Measurements from ENCODE around the gene ITGA3.

The ITGA3 gene

GRCh38 chr17:50093807-50094206 lies 37.9 kb downstream of the ITGA3 start:
- DNase-seq (ENCODE audit: low spot score) = no peak

GRCh38 chr17:50094243-50094752 lies 38.4 kb downstream of the ITGA3 start:
- peak; percentile 87 for DNase-seq (ENCODE audit: low spot score)

DNA sequence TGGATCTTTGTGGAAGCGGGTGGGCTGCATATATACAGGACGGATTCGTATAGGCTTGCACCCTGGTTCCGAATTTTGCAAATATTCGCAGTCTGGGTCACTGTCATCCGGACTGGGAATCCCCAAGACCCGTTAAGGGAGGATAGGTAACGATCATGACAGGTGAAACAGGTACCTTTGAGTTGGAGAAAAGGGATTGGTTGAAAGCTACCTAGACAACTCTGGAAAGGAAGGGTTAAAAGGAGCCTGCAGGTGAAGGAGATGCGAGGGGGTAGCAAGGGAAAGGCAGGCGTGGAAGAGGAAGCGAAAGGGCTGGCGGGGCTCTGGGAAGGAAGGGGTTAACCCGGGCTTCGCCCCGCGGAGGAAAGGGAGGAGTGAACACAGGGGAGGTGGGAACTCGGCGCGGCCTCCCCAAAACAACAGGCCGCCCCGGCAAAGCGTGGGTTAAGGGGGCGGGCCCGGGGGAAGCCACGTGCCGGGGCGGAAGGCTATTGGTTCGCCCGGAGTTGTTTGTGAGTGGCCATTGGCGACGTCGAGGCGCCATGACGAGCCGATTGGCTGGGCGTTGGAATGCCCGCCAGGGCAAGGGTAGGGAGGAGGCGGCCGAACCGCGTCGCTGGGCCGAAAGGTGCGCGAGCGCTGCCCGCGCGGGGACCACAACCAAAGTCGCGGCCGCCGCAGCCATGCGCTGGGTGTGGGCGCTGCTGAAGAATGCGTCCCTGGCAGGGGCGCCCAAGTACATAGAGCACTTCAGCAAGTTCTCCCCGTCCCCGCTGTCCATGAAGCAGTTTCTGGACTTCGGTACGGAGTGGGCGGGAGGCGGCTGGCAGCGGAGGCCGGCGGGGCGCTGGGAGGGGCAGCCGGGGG lies 39.1 kb downstream of the ITGA3 start, which contains the start of gene PDK2:
Gene PDK2 (plus strand): TSS at position 599 of the 867 bp plus-strand sequence. CDS start 85 bp downstream, at position 684.
- peak; percentile 99 for DNase-seq (ENCODE audit: low spot score)

GRCh38 chr17:50095626-50096037 lies 39.7 kb downstream of the ITGA3 start:
- DNase-seq (ENCODE audit: low spot score) = no peak

DNA sequence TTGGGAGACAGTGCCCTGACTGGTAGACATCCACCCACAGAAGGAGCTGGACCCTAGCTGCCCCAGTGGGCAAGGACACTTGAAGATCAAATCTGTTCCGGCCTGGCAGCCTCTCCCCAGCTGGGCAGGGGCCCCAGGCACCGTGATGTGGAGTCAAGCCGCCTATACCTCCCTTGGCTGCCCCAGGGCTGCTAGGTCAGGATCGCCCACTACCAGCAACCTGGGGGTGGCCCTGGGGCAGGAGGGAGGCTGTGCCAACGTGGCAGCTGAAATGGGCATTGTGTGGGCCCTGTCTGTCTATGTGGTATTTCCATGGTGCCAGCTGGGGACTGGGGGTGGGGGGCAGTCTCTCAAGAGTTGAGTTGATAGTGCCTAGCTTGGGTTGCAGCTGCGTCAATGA lies 40.2 kb downstream of the ITGA3 start:
- no peak for DNase-seq (ENCODE audit: low spot score)

- DNase-seq (ENCODE audit: low spot score) = no peak
Measured at GRCh38 chr17:50096758-50097157, 40.8 kb downstream of the ITGA3 start.

DNA sequence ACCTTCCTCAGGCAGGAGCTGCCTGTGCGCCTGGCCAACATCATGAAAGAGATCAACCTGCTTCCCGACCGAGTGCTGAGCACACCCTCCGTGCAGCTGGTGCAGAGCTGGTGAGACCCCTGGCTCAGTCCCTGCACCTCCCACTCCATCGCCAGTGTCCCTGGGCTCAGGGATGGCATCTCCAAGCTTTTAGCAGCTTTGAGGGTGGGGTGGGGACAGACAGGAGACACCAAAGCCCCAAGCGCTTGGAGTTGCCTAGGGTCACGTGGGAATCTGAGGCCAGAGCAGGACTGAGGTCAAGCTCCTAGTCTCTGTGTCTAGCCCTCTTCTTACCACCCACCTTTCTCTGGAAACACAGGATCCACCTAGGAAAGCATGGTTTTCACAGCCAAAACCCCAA lies 41.5 kb downstream of the ITGA3 start:
- DNase-seq (ENCODE audit: low spot score) = no peak

DNA sequence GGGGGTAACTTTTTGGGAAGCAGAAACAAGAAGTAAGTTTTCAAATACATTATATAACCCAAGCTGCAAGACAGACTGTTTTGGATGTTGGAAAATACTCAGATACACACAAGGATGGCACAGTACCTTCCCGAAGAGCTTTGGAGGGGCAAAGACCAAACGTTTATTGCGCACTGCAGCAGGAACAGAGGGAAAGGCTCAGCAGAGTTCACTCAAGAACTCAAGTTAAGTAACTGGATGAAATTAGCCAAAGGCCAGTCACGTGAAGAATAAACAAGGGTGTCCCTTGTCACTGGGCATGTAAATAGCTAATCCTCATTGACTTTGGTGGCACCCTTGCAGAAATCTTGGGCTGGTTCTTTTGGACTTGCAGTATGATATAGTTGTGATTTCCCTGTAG lies 42.0 kb downstream of the ITGA3 start:
- no peak for DNase-seq (ENCODE audit: low spot score)

DNA sequence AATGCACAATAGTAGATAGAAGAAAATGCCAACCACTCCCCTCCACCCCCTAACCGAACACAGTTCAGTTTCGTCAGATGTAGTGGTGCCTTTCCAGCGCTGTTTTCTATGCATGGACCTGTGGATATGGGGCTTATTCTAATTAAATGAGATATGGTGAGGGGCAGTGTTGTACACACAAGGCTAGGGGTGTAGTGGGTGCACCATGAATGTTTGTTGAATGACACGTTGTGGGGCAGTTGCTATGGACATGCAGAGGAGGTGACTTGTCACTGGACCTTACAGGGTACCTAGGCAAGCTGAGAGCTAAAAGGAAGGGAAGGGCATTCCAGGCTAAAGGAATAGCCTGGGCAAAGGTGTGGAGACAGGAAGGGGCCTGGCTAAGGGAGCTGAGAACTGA lies 42.7 kb downstream of the ITGA3 start:
- no peak for DNase-seq (ENCODE audit: low spot score)

DNA sequence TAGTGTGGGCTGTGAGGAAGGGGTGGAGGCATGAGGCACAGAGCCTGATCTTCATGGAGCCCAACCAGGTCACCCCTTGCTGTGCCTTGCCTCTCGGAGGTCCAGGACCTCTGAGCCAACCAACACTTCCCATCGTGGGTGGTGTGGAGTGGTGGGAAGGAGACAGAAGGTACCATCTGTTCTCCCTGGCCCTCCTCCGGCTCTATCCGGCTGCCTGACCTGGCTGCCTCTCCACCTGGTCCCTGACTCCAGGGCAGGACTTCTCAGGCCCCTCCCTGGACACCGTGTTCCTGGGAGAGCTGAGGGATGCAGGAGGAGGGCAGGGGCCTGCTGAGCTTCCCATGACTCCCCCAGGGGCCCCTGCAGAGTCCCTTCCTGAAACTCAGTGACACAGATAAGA lies 43.1 kb downstream of the ITGA3 start:
- no peak for DNase-seq (ENCODE audit: low spot score)

DNA sequence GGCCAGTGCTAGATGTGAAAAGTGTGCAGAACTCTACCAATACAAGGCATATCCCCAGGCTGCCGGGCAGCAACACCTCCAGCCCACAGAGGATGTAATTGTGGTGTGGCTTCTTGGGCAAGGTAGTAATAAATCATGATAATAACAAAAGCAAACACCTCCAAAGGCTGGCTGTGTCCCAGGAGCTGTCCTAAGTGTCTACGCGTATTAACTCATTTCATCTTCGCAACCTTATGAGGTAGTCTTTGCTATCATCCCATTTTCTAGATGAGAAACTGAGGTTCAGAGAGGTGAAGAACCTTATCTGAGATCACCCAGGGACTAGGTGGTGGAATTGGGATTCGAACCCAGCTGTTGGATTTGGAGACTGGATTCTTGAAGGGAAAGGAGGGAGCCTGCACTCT lies 44.6 kb downstream of the ITGA3 start:
- DNase-seq (ENCODE audit: low spot score) = no peak

DNA sequence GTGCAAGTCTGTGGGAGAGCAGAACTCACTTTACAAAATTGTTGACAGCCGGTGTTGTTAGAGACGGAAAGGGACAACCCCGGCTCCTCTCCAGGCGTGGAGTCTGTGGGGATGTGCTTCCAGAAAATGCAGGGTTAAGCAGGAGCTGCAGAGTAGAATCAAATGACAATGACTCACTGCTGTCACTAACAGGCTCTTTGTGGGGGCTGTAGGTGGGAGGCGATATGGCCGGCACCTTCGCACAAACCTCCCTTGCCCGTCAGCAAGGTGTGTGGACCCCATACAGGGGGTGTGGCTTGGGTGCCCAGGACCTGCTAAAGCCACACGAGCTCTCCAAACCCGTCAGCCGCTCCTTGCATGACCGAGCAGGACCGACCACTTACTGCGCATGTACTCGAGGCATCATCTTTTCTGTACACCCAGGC lies 45.0 kb downstream of the ITGA3 start:
- DNase-seq (ENCODE audit: low spot score) = peak; percentile 39

- peak; percentile 70 for DNase-seq (ENCODE audit: low spot score)
Measured at GRCh38 chr17:50101346-50102163, 45.6 kb downstream of the ITGA3 start.

DNA sequence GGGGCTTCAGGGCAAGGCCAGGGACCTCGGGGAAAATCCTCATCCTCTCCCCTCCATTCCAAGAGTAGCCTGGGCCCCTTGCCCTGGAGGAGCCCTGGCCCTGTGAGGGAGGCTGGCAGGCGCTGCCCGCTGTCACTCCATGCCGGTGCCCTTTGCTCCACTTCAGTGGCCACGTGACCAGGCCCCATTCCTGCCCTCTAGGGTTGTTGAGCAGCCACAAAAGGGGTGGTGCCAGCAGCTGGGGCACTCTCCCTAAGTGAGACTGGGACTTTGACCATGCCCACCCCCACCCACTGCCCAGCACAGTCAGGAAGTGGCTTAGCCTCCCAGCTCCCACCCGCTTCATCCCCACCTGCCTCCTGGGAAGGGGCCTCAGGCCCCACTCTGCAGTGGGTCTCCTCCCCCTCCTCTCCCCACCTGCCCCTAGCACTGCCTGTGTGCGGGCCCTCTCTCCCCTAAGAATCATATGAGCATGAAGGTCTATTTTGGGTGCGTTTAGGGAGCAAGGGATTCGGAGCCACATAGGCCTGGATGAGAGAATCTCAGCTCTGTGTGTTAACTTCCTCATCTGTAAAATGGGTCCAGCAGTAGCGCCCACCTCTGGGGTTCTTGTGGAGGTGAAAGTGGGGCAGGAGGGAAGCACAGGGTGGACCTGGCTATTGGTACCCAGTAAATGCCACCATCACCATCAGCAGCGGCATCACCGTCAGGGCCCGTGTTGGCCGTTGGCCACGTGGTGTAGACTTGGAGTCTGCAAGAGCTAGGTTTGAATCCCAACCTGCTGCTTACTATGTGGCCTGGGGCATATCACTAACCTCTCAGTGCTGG lies 46.5 kb downstream of the ITGA3 start:
- peak; percentile 41 for DNase-seq (ENCODE audit: low spot score)

DNA sequence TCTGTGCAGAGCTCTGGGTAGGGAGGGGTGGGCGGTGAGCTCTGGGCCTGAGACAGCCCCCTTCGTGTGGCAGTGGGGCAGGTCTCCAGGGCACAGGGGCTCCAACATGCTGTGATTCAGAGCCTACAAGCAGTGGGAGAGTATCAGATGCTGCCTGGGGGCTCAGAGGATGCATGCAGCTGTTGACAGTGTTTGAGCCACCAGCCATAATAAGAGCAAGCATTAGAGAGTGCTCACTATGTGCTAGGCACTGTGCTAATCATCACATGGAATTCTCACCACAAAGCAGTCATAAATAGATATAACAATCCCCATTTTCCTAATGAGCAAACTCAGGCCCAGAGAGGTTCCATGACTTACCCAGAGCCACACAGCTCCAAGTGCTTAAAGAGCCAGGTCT lies 47.3 kb downstream of the ITGA3 start:
- no peak for DNase-seq (ENCODE audit: low spot score)

GRCh38 chr17:50103941-50104340 lies 48.0 kb downstream of the ITGA3 start:
- no peak for DNase-seq (ENCODE audit: low spot score)

GRCh38 chr17:50105811-50106210 lies 49.9 kb downstream of the ITGA3 start:
- DNase-seq (ENCODE audit: low spot score) = no peak

DNA sequence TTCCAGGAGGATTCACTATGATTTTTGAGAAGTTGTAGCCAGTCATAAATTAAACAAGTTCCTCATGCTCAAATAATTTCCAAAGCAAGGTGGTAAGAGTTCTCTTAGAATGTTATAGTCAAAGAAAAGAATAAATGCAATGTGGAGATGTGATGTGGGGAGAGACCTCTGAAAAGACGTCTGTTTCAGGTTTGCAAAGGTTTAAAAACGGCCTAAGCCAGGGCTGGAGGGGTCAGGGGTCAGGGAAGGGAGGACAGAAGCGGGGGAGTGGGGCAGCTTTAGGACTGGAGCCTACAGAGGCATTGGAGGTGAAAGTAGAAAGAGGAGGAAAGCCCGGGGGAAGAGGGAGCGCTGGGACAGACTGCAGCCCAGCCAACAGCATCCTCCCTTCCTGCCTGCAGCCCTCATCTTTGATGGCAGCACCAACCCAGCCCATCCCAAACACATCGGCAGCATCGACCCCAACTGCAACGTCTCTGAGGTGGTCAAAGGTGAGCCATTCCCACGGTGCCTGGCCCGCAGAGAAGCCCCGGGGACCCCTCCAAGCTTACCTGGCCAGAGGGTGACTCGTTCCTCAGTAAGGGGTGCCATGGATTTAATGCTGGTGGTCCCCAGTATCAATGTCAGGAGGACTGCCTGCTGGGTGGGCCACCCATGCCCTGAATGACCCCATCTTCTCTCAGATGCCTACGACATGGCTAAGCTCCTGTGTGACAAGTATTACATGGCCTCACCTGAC lies 50.7 kb downstream of the ITGA3 start:
- no peak for DNase-seq (ENCODE audit: low spot score)

GRCh38 chr17:50107790-50108414 lies 52.0 kb downstream of the ITGA3 start:
- peak; percentile 79 for DNase-seq (ENCODE audit: low spot score)

GRCh38 chr17:50108556-50108955 lies 52.6 kb downstream of the ITGA3 start:
- DNase-seq (ENCODE audit: low spot score) = no peak

GRCh38 chr17:50109207-50109606 lies 53.3 kb downstream of the ITGA3 start:
- DNase-seq (ENCODE audit: low spot score) = no peak

Data from AG20443 (cell line).